ENCODE measurements around the gene CBX6. TPM values are rescaled to one million over a fixed set of nuclear protein-coding genes. Genes with fewer than 3 reads are reported as not detected.

Gene CBX6
- total RNA-seq, 1 donor from 2014 or later, result 32.9 TPM

DNA sequence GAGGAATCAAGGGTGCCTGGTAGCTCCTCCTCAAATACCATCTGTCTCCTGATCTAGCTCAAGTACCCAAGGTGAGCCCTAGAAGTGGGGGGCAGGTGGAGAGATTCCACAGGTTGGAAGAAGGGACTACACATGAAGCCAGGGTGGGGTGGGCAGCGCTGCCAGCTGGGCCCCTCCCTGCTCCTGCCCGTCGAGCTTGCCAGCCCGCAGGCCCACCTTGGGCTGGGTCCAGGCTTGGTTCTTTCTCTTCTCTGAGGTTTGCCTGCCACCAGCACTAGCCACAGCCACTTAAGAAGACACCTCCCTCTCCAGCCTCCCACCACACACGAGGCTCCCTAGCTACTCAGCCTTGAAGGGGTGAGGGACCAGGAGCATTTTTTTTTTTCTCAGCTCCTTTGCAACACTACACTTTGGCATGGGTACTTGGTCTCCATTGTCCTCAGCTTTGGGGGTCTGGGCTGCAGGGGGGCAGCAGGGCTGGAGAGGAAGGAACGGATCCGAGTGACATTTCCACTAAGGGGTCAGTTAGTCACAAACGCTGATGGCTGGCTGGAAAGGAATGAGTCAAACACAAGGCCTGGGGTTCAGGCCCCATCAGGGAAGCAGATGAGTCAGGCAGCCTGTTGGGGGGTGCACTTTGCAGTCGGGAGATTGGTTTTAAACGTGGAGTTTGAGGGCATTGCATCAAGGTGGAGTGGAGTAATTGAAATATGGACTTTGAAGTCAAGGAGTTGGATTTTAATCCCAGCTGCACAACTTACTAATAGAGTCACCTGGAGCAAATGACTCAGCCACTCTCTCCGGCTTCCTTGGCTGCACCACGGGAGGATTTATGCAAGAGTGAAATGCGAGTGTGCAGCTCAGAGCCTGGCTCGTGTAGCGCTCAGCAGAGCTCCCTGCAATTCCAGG, 20.8 kb downstream of the CBX6 start:
- peaks cover 13% of the 10 kb centered on the region for H3K27me3 ChIP-seq (ENCODE audit: low read depth)
- no peaks in the 10 kb centered on the region for H3K36me3 ChIP-seq
- H3K9me3 ChIP-seq (replicated peaks), result no peaks in the 10 kb centered on the region
- H3K27ac ChIP-seq (replicated peaks), result no peak overlapping the region
- intact Hi-C loops (cut with micrococcal nuclease), result no loop called here
- no peak for DNase-seq
- H3K4me3 ChIP-seq, result no peak overlapping the region
- TF ChIP-seq, protein P1, sequence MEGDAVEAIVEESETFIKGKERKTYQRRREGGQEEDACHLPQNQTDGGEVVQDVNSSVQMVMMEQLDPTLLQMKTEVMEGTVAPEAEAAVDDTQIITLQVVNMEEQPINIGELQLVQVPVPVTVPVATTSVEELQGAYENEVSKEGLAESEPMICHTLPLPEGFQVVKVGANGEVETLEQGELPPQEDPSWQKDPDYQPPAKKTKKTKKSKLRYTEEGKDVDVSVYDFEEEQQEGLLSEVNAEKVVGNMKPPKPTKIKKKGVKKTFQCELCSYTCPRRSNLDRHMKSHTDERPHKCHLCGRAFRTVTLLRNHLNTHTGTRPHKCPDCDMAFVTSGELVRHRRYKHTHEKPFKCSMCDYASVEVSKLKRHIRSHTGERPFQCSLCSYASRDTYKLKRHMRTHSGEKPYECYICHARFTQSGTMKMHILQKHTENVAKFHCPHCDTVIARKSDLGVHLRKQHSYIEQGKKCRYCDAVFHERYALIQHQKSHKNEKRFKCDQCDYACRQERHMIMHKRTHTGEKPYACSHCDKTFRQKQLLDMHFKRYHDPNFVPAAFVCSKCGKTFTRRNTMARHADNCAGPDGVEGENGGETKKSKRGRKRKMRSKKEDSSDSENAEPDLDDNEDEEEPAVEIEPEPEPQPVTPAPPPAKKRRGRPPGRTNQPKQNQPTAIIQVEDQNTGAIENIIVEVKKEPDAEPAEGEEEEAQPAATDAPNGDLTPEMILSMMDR (IDR thresholded peaks at IDR 0.05; ENCODE audit: borderline replicate concordance), result no peak
- H3K4me1 ChIP-seq, result no peaks in the 10 kb centered on the region

DNA sequence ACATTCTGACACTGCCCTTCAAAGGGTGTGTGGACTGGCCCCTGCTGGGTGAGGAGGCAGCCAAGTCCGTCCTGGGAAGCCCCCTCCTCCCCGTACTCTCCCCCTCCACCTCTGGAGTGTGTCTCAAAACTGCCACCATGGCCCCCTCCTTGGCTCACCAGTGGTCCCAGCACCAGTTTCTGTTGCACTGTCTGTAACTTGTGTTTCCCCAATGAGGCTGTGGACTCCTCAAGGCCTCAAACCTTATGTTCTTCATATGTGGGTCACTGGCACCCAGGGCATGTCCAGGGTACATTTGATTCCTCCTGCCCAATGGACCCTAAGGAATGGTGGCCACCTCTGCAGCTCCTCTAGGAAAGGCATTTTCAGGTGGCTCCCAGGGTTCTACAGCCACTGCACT, 21.6 kb downstream of the CBX6 start:
- Histone ChIP-seq H3K4me1 (no peaks in the 10 kb centered on the region), H3K27ac (replicated peaks) (no peak overlapping the region), H3K4me3 (no peak overlapping the region), H3K27me3 (ENCODE audit: low read depth) (peaks cover 13% of the 10 kb centered on the region), H3K9me3 (replicated peaks) (no peaks in the 10 kb centered on the region), H3K36me3 (no peaks in the 10 kb centered on the region)
- DNase-seq, result no peak
- TF ChIP-seq, protein P1 (IDR thresholded peaks at IDR 0.05; ENCODE audit: borderline replicate concordance), result no peak
- intact Hi-C loops (cut with micrococcal nuclease), result no loop called here

DNA sequence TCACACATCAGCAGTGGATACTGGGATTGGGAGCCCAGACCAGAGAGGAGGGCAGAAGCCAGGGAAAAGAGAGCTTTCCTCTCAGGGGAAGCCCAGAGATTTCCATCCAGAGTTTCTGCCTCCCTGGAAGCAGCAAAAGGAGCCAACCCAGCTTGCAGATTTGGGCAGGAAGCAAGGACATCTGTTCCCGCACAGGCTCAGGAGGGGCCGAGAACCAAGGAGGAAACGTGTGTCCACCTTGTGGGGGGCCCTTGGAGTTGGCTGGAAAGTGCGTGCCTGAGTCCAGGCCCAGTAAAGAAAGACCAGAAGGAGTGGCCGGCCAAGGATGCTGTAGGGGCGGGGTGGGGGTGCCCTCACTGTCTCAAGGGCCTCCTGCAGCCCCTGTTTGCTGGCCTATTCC, 22.2 kb downstream of the CBX6 start:
- H3K4me1 ChIP-seq, result no peaks in the 10 kb centered on the region
- H3K9me3 ChIP-seq (replicated peaks), result no peaks in the 10 kb centered on the region
- TF ChIP-seq, protein P1 (IDR thresholded peaks at IDR 0.05; ENCODE audit: borderline replicate concordance), result no peak
- H3K27me3 ChIP-seq (ENCODE audit: low read depth), result peaks cover 13% of the 10 kb centered on the region
- intact Hi-C loops (cut with micrococcal nuclease), result no loop called here
- no peak overlapping the region for H3K27ac ChIP-seq (replicated peaks)
- no peak for DNase-seq
- H3K36me3 ChIP-seq, result no peaks in the 10 kb centered on the region
- no peak overlapping the region for H3K4me3 ChIP-seq

DNA sequence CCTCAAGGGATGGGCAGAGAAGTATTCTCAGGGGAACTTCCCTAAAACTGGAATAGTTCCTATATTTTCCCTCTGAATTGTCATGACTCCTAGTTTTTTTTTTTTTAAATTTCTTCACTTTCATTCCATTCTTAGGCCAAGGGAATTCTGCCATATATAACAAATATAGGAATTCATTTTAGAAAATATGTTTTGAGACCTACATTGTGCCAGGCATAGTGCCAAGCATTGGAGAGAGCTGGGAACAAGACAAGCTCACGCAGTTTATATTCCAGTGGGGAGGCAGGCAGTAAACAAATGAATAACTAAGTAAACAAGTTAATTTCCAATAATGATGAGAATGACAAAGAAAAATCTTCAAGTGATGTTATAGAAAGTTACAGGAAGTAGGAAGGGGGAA, 25.6 kb downstream of the CBX6 start:
- no peaks in the 10 kb centered on the region for H3K36me3 ChIP-seq
- DNase-seq, result no peak
- no peaks in the 10 kb centered on the region for H3K9me3 ChIP-seq (replicated peaks)
- peaks cover 37% of the 10 kb centered on the region for H3K27me3 ChIP-seq (ENCODE audit: low read depth)
- intact Hi-C loops (cut with micrococcal nuclease), result no loop called here
- peaks cover 21% of the 10 kb centered on the region for H3K4me1 ChIP-seq
- H3K27ac ChIP-seq (replicated peaks), result no peak overlapping the region
- no peak overlapping the region for H3K4me3 ChIP-seq
- TF ChIP-seq, protein P1 (IDR thresholded peaks at IDR 0.05; ENCODE audit: borderline replicate concordance), result no peak

DNA sequence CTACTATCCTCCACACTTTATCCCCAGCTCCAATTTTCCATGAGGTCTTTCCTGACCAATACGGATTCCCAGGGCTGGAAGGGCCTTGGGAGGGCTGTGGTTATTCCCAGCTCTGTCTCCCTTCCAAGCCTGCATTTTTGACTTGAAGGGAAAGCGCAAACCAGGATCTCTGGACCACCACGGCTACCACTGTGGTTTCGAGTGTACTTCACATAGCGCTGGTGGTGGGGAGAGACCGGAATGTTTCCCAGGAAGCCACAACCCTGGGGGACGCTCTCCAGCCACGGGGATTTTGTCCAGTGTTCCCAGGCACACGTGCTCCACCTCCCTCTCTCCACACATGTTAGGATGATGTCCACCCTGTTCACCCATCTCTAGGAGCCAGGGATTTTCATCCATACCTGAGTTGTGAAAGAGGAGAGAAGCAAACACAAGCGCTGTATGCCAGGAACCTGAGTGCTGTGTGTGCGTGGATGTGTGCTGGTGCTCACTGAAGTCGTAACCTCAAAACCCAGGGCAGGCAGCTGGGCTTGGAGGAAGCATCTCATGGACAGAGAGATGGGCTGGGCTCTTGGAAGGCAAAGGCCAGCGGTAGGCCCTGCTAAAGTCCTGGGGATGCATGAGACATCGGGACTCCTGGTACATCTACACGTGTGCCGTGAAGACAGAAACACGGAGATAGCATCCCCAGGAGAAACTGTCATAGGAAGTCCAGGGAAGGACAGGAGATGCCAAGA, 26.8 kb downstream of the CBX6 start:
- intact Hi-C loops (cut with micrococcal nuclease), result no loop called here
- no peak overlapping the region for H3K4me3 ChIP-seq
- peaks cover 24% of the 10 kb centered on the region for H3K4me1 ChIP-seq
- no peak for DNase-seq
- no peaks in the 10 kb centered on the region for H3K36me3 ChIP-seq
- TF ChIP-seq, protein P1 (IDR thresholded peaks at IDR 0.05; ENCODE audit: borderline replicate concordance), result no peak
- H3K9me3 ChIP-seq (replicated peaks), result no peaks in the 10 kb centered on the region
- peaks cover 40% of the 10 kb centered on the region for H3K27me3 ChIP-seq (ENCODE audit: low read depth)
- H3K27ac ChIP-seq (replicated peaks), result no peak overlapping the region
